Erythroblast (primary cell): ENCODE data around the gene STK17A.

ENCODE experiments used
- GATA1 ChIP-seq: IDR thresholded peaks from 2 replicates; pipeline ENCODE4 v1.6.1; 2011; ENCODE audit warnings: low read depth, mild to moderate bottlenecking, control low read depth, low read length, moderate library complexity
- POLR2A ChIP-seq: IDR thresholded peaks from 2 replicates; pipeline ENCODE4 v1.6.1; 2011; ENCODE audit warnings: mild to moderate bottlenecking, low read length

DNA sequence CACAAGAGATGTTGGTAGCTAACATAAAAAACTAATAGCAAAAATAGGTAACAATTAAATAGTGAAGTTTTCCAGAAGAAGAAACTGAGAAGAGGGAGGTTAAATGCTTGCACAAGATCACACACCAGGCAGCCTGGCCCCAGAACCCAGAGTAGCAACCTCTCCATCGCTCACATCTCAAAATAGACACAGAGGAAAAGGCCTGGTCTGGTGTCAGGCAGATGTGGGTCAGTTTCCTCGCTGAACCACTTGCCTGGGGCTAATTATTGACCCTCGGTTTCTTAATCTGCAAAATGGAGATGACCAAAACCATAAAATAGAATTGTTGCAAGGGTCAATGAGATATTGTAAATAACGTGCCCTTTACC, 44.5 kb upstream of the STK17A start:
- TF ChIP-seq POLR2A (no peak), GATA1 (no peak)
